ENCODE data around the gene CREM. TPM values are rescaled to one million over a fixed set of nuclear protein-coding genes. Genes with fewer than 3 reads are reported as not detected.

Gene CREM
- total RNA-seq, 1 donor from 2014 or later, result 43.8 TPM

DNA sequence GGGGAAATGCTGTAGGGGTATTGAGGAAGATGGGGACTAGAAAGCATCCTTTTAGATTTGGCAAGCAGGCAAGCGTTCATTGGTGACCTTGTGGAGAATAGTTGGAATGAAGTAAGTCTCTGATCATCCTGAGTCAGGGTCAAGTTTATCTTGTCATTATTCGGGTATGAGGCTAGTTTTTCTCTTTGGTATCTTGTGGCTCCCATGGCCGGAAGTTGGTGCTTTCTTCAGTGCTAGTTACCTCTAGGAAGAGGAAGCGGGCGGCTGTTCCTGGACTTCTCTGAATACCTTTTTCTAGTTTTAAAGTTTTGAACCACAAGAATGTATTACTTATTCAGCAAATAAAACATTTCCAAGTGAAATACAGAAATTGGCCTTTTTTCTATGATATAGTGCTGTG, 9.2 kb downstream of the CREM start:
- no peak for DNase-seq (ENCODE audit: low read depth, low spot score)

DNA sequence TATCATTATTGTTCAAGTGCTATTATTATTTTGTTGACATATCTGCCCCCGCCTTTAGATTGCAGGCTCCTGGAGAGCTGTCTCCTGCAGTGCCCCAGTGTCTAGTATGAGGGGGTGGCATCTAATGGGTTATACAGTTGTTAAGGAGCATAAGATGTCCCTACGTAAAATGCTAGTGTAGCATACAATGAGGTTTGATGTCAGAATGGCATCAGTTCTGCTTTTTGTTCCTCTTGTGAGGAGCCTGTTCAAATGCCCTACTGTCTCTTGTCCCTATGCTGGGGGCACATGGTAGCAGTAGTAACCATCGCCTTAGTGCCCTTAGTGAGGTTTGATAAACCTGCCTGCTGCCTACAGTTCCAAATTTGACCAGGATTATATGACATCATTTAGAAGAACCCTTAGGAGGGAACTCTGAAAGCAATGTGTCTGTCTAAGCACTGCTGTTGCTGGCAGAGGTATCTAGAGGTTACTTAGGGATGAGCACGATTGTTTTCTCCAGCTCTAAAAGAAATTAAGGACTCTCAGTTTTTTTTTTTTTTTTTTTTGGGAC, 9.7 kb downstream of the CREM start:
- DNase-seq (ENCODE audit: low read depth, low spot score), result no peak

GRCh38 chr10:35140126-35140525, 13.5 kb downstream of the CREM start:
- no peak for DNase-seq (ENCODE audit: low read depth, low spot score)

GRCh38 chr10:35140727-35141126, 14.1 kb downstream of the CREM start:
- DNase-seq (ENCODE audit: low read depth, low spot score), result no peak

- no peak for DNase-seq (ENCODE audit: low read depth, low spot score)
Observed at GRCh38 chr10:35150308-35150707, 23.7 kb downstream of the CREM start.

- DNase-seq (ENCODE audit: low read depth, low spot score), result no peak
Observed at GRCh38 chr10:35152992-35153391, 26.3 kb downstream of the CREM start.

DNA sequence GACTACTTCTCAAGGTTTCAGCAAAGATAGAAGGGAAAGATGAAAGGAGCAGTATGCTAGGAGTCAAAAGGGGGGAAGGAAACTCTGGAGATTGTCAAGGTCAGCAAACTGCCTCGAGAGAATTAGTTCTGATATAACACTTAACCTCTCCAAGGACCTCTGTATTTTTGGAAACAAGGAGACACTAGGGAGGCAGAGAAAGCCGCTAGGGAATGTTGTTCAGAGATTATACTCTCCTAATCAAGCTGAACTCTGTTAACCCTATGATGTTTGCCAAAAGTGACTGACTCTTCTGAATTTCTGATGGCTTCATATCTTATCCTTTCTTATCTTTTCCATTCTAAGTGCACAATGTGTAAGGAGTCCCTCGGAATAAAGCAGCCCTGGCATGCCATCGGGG, 27.1 kb downstream of the CREM start:
- no peak for DNase-seq (ENCODE audit: low read depth, low spot score)

- no peak for DNase-seq (ENCODE audit: low read depth, low spot score)
Observed at GRCh38 chr10:35160743-35161142, 34.1 kb downstream of the CREM start.

DNA sequence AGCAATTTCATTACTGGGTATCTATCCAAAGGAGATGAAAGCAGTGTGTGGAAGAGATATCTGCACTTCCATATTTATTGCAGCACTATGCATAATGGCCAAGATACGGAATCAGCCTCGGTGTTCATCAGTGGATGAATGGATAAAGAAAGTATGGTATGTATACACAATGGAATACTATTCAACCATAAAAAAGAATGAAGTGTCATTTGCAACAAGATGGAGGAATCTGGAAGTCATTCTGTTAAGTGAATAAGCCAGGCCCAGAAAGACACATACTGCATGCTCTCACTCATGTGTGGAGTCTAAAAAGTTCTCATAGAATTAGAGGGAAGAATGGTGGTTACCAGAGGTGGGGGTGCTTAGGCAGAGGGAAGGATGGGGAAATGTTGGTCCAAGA, 35.3 kb downstream of the CREM start:
- no peak for DNase-seq (ENCODE audit: low read depth, low spot score)

DNA sequence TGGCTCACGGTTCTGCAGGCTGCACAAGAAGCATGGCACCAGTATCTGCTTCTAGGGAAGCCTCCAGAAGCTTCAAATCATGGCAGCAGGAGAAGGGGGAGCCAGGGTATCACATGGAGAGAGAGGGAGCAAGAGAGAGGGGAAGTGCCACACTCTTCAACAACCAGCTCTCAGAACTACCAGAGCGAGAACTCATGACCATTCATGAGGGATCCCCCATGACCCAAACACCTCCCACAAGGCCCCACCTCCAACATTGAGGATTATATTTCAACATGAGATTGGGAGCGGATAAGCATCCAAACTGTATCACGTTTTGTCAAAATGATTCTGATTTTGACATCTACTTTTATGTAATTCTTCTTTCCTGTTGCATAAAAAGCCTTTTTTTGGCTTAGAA, 38.5 kb downstream of the CREM start:
- DNase-seq (ENCODE audit: low read depth, low spot score), result no peak

- DNase-seq (ENCODE audit: low read depth, low spot score), result no peak
Observed at GRCh38 chr10:35165811-35166210, 39.2 kb downstream of the CREM start.

DNA sequence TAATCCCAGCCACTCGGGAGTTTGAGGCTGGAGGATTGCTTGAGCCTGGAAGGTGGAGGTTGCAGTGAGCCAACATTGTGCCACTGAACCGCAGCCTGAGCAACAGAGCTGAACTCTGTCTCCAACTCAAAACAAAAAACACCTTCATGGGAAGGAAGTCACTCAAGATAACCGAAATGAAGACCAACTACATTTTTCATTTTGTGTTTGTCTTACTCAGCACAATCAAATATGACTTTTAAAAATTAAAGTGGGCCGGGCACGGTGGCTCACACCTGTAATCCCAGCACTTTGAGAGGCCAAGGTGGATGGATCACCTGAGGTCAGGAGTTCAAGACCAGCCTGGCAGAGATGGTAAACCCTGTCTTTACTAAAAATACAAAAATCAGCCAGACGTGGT, 40.0 kb downstream of the CREM start:
- DNase-seq (ENCODE audit: low read depth, low spot score), result no peak

- DNase-seq (ENCODE audit: low read depth, low spot score), result no peak
Observed at GRCh38 chr10:35167342-35167741, 40.7 kb downstream of the CREM start.

- DNase-seq (ENCODE audit: low read depth, low spot score), result no peak
Observed at GRCh38 chr10:35172146-35172545, 45.5 kb downstream of the CREM start.

DNA sequence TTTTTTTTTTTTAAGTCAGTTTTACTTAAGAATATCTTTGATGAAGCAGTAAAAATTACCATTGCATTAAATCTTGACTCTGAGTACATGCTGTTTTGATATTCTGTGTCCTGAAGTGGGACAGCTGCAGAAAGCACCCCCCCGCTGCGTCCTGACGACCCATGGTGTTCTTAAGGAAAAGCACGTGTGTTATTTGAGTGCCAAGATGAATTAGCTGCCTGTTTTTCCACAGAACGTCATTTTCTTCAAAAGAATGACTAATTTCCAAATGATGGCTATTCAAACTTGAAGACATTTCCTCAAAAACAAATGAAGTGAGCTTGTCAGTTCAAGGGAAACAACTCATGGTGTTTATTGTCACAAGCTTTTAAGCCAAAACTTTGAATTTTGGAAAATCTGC, 45.9 kb downstream of the CREM start:
- DNase-seq (ENCODE audit: low read depth, low spot score), result peak; percentile 88

GRCh38 chr10:35178331-35178730, 51.7 kb downstream of the CREM start:
- no peak for DNase-seq (ENCODE audit: low read depth, low spot score)

DNA sequence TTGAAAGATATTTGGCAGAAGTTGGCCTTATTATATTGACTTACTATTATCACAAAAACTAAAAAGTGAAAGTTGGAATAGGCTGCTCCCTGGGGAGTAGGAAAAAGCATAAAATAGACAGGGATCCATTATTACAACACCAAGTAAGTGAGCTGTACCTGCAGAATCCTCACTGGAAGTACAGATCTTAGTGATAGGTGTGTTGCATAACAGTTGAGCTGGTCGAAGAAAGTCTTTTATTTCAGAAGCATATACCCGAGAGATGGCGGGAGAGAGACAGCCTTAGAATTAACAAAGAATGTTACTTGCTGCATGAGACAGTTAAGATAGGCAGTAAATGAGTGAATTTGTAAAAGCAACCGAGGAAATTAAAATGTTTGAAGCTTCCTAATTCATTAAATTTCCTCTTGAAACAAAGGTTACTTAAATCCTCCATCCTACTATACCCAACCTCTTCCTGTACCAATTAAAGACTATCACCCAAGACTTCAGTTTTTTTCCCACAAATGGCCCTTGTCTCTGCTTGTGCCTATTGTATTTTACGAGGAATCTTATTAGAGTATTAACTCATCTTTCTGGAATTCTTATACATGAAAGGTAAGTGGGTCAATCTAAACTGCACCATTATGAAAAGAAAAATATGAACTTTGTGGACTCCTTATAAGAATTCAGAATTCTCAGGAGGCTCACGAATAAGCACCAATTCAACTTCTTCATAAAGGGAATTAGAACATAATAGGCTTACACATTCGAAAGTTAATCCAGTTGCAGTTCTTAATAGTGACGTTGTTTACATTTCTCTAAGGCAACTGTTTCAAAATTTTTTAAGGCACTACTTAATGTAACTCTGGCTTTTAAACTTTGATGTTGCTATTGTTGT, 56.2 kb downstream of the CREM start:
- DNase-seq (ENCODE audit: low read depth, low spot score), result no peak

- no peak for DNase-seq (ENCODE audit: low read depth, low spot score)
Observed at GRCh38 chr10:35184527-35185171, 58.0 kb downstream of the CREM start.

GRCh38 chr10:35185260-35186034, 58.8 kb downstream of the CREM start:
- no peak for DNase-seq (ENCODE audit: low read depth, low spot score)

GRCh38 chr10:35188954-35189353, 62.3 kb downstream of the CREM start:
- DNase-seq (ENCODE audit: low read depth, low spot score), result no peak

DNA sequence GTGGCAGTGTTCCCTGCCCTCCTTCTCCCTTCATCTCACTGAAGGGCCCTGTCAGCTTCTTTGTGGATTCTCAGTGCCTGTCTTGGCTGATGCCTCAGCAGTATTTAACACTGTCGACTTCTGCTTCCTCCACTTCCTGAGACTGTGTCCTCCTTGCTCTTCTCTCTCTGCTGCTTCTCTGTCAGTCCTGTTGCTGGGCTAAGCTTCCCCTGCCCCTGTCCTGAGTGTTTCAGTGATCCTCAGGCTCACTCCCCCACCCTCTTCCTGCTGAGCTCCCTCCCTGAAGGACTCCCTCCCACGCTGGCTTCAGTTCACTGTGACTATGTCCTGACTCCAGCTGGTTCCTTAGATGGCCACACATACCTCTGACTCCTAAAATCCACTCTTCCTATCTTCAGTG, 64.9 kb downstream of the CREM start:
- no peak for DNase-seq (ENCODE audit: low read depth, low spot score)

All from pulmonary artery endothelial cell (primary cell).